GM21529 (cell line): Measurements from ENCODE around the gene INTS15.

Experiments
- ATAC-seq: cut with Tn5 transposase; IDR thresholded peaks from one replicate; pipeline ENCODE4 v1.9.1; 2021; ENCODE audit not compliant: unreplicated experiment

The INTS15 gene

GRCh38 chr7:6589829-6590644, at the start of gene INTS15:
Gene INTS15 (plus strand): TSS chr7:6590021. CDS start chr7:6590284, 263 bp downstream.
- peak; percentile 84 for ATAC-seq

- no peak for ATAC-seq
These were observed 47.5 kb upstream of the INTS15 start for GRCh38 chr7:6542368-6542767.

GRCh38 chr7:6545398-6546126, 44.3 kb upstream of the INTS15 start:
- ATAC-seq: peak; percentile 68

GRCh38 chr7:6546498-6547251, 43.1 kb upstream of the INTS15 start:
- ATAC-seq: no peak

GRCh38 chr7:6547400-6547799, 42.4 kb upstream of the INTS15 start:
- no peak for ATAC-seq

GRCh38 chr7:6551016-6551511, 38.8 kb upstream of the INTS15 start, which contains the start of gene GRID2IP:
Gene GRID2IP (minus strand): TSS chr7:6551461. CDS start chr7:6551436, 25 bp downstream.
- ATAC-seq: no peak

- no peak for ATAC-seq
These were observed 36.3 kb upstream of the INTS15 start for GRCh38 chr7:6553448-6554044.

GRCh38 chr7:6554848-6555247, 35.0 kb upstream of the INTS15 start:
- ATAC-seq: no peak

- no peak for ATAC-seq
These were observed 33.6 kb upstream of the INTS15 start for GRCh38 chr7:6556196-6556595.

GRCh38 chr7:6558837-6559236, 31.0 kb upstream of the INTS15 start:
- ATAC-seq: no peak

- ATAC-seq: no peak
These were observed 29.9 kb upstream of the INTS15 start for GRCh38 chr7:6559896-6560295.

- ATAC-seq: no peak
These were observed 27.7 kb upstream of the INTS15 start for GRCh38 chr7:6562106-6562505.

GRCh38 chr7:6563936-6564770, 25.7 kb upstream of the INTS15 start:
- no peak for ATAC-seq

GRCh38 chr7:6565655-6566054, 24.2 kb upstream of the INTS15 start:
- no peak for ATAC-seq

- ATAC-seq: no peak
These were observed 21.9 kb upstream of the INTS15 start for GRCh38 chr7:6567886-6568285.

- no peak for ATAC-seq
These were observed 18.6 kb upstream of the INTS15 start for GRCh38 chr7:6571160-6571779.

GRCh38 chr7:6575281-6576023, 14.4 kb upstream of the INTS15 start:
- no peak for ATAC-seq

GRCh38 chr7:6576024-6576866, 13.6 kb upstream of the INTS15 start:
- no peak for ATAC-seq
